Prostate gland (tissue), 2 donors: Measurements from ENCODE around the gene DTD2.

Experiments used
- CTCF ChIP-seq, 4 experiments: fragments of 200-600 bp in 2 of 4; fragments of 450-650 bp in 2 of 4; sonication (generic) in 2 of 4; IDR thresholded peaks; 1 replicate in 3 of 4; 2 replicates in 1 of 4; pipeline ENCODE4 v1.5.1; 2016 to 2019; ENCODE audit warnings: antibody characterized with exemption in 4 of 4, mild to moderate bottlenecking in 2 of 4, moderate library complexity in 2 of 4
- POLR2A ChIP-seq: fragments of 450-650 bp; IDR thresholded peaks from one replicate; pipeline ENCODE4 v1.6.1; 2016; ENCODE audit warnings: antibody characterized with exemption, mild to moderate bottlenecking
- POLR2AphosphoS5 ChIP-seq: sonication (generic); formaldehyde crosslinking; IDR thresholded peaks from one replicate; pipeline ENCODE4 v1.6.1; 2017; ENCODE audit warnings: antibody characterized with exemption

- TF ChIP-seq CTCF (IDR thresholded peaks at IDR 0.05) (no peak), POLR2AphosphoS5 (no peak), POLR2A (no peak)
Observed at GRCh38 chr14:31476131-31476866, 19.0 kb upstream of the DTD2 start.
